Keratinocyte (primary cell): ENCODE data around the gene AOAH.

Experiments
- EZH2 ChIP-seq: IDR thresholded peaks from one replicate; pipeline ENCODE4 v1.6.1; 2012; ENCODE audit warnings: inconsistent platforms, mild to moderate bottlenecking, low read length, moderate library complexity
- TF ChIP-seq, protein P1 (sequence below), 3 experiments: IDR thresholded peaks in 1 of 3; conservative IDR thresholded peaks in 1 of 3; optimal IDR thresholded peaks in 1 of 3; 2 replicates in 2 of 3; 3 replicates in 1 of 3; pipeline versions ENCODE3 to v1.5.1; 2011; ENCODE audit warnings: low read length in 3 of 3, mild to moderate bottlenecking in 3 of 3, moderate library complexity in 2 of 3, control low read depth in 1 of 3, inconsistent platforms in 1 of 3; ENCODE audit not compliant: insufficient read depth in 2 of 3; ENCODE audit errors: extremely low read depth in 1 of 3

- TF ChIP-seq, protein P1, sequence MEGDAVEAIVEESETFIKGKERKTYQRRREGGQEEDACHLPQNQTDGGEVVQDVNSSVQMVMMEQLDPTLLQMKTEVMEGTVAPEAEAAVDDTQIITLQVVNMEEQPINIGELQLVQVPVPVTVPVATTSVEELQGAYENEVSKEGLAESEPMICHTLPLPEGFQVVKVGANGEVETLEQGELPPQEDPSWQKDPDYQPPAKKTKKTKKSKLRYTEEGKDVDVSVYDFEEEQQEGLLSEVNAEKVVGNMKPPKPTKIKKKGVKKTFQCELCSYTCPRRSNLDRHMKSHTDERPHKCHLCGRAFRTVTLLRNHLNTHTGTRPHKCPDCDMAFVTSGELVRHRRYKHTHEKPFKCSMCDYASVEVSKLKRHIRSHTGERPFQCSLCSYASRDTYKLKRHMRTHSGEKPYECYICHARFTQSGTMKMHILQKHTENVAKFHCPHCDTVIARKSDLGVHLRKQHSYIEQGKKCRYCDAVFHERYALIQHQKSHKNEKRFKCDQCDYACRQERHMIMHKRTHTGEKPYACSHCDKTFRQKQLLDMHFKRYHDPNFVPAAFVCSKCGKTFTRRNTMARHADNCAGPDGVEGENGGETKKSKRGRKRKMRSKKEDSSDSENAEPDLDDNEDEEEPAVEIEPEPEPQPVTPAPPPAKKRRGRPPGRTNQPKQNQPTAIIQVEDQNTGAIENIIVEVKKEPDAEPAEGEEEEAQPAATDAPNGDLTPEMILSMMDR (optimal IDR thresholded peaks at IDR 0.05 in 1 of 3, IDR thresholded peaks at IDR 0.05 in 1 of 3, conservative IDR thresholded peaks at IDR 0.05 in 1 of 3; ENCODE audit: extremely low read depth in 1 of 3, insufficient read depth in 2 of 3, low read length in 3 of 3): no peak
- TF ChIP-seq EZH2: no peak
Measured at GRCh38 chr7:36636126-36636525, 88.2 kb downstream of the AOAH start.
